GM12874 (cell line): ENCODE results near the gene TMEM52.

Experiments used
- TF ChIP-seq, protein P1 (sequence below): IDR thresholded peaks from 2 replicates; pipeline ENCODE4 v1.5.1; 2011; ENCODE audit warnings: low read depth, mild to moderate bottlenecking, control low read depth, low read length, moderate library complexity; ENCODE audit not compliant: insufficient read depth

The TMEM52 gene

DNA sequence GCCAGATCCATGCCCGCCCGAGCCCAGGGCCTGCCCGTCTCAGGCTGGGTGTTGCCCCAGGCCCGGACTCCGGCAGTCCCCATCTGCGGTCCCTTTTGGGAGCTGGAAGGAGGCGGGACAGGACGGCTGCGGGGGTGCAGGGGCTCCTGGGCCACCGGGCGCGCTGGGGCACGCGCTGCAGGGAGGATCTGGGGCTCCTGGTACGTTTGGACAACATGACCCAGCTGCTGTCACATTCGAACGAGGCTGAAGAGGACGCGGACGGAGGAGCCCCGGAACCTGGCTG, 10.6 kb downstream of the TMEM52 start:
- TF ChIP-seq, protein P1, sequence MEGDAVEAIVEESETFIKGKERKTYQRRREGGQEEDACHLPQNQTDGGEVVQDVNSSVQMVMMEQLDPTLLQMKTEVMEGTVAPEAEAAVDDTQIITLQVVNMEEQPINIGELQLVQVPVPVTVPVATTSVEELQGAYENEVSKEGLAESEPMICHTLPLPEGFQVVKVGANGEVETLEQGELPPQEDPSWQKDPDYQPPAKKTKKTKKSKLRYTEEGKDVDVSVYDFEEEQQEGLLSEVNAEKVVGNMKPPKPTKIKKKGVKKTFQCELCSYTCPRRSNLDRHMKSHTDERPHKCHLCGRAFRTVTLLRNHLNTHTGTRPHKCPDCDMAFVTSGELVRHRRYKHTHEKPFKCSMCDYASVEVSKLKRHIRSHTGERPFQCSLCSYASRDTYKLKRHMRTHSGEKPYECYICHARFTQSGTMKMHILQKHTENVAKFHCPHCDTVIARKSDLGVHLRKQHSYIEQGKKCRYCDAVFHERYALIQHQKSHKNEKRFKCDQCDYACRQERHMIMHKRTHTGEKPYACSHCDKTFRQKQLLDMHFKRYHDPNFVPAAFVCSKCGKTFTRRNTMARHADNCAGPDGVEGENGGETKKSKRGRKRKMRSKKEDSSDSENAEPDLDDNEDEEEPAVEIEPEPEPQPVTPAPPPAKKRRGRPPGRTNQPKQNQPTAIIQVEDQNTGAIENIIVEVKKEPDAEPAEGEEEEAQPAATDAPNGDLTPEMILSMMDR: no peak

DNA sequence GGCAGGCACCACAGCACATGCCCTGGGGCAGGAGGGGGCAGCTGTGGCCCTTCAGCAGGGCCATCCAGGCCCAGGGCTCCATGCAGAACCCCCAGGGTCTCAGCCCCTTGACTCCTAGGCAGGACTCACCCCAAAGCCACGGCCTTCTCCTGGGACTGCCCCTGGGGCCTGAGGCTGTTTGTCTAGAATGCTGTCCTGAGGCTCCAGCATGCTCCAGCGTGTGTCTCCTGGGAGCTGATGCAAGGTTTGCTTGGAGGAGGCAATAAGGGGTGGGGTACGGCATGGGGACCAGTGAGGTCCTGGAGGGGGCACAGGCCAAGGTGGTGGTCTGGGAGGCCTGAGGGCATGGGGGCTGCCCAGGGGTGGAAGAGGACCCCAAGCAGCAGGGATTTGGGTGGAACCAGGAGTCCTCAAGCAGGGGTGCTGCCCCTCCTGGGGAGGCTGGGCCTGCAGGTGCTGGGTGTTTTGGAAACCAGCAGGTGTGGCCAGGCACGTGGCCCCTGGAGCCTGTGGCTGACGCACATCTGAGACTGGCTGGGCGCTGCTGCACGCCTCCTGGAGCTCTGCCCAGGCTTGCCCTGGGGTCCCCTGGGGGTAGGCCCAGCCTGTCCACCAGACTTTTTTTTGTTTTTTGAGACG, 11.9 kb downstream of the TMEM52 start:
- TF ChIP-seq, protein P1: 0 out of 2 replicates have a peak, but pooled peaks have one; percentile 1

DNA sequence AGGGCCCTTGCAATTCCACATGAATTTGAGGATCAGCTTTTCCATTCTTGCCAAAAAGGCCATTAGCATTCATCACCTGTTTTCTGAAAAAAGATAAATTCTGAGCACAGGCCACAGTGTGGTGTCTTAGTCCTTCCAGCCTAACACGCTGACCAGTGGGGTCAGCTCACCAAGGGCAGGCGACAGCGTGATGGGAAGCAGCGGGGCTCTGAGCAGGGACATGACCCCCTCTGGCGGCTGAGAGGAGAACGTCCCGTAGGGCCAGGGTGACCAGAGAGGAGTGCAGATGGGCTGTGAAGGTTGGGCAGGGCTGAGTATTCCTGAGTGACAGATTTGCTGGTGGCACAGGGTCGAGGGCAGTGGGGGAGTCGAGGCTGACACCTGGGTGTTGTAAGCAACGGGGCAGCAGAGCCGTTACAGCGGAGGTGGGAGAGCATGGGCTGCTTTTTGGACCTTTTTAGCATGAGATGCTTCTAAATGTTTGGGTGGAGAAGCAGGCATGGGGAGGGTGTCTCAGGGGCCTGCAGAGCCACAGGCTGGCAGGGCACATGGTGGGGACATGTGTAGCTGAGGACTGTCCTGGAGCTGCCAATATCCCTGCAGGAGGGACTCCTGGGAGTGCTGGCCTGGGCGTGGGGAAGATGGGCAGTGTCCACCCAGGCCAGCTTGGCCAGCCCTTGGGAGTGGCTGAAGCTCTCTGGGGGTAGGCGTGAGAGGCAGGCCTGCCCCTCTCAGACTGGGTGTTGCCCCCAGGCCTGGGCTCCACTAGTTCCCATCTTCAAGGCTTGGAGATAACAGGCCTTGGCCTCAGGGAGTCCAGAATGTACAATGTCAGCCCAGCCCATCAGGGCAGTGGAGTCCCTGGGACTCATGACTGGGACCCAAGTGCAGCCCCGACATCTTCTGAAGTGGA, 12.6 kb downstream of the TMEM52 start:
- TF ChIP-seq, protein P1: peak; percentile 96

DNA sequence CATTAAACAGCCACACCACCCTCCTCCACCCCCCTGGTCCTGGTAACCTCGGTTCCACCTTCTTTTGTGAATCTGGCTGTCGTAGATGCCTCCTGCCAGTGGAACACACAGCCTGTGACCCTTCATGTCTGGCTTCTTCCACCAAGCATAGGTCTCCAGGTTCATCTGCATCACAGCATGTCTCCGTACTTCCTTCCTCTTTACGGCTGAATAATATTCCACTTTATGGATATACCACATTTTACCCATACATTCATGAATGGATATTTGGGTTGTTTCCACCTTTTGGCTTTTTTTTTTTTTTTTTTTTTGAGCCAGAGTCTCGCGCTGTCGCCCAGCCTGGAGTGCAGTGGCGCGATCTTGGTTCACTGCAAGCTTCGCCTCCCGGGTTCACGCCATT, 15.9 kb downstream of the TMEM52 start:
- TF ChIP-seq, protein P1: no peak

GRCh38 chr1:1901641-1902294, 17.3 kb downstream of the TMEM52 start:
- TF ChIP-seq, protein P1: no peak

DNA sequence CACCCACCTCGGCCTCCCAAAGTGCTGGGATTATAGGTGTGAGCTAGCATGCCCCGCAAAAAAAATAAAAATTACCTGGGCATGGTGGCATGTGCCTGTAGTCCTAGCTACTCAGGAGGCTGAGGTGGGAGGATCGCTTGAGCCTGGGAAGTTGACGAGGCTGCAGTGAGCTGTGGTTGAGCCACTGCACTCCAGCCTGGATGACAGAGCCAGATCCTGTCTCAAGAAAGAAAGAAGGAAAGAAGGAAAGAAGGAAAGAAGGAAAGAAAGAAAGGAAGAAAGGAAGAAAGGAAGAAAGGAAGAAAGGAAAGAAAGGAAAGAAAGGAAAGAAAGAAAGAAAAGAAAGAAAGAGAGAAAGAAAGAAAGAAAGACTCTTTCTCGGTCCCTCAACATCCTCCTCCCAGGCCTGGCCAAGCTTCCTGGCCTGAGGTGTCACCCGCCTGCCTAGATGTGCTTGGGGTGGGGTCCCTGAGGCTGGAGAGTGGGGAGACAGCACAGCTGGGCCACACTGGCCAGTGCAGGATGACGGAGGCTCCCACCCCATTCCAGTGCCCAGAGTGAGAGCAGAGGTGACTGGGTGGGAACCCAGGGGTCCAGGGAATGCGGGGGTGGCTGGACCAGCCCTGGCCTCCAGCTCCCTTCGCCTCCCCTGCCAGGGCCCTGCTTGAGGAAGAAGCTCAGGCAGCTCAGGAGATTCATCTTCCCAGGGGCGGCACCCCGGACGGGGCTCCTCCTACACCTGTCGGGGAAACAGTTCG, 18.0 kb downstream of the TMEM52 start:
- TF ChIP-seq, protein P1: no peak

- TF ChIP-seq, protein P1: no peak
These were observed 19.1 kb downstream of the TMEM52 start for GRCh38 chr1:1899967-1900327.
